HG02981 (cell line): ENCODE data around the gene UNC79.
"Not testable (repeated sequence)": the region's sequence is repeated elsewhere in the genome, so short reads cannot be mapped to it uniquely, and the experiment has no call there.

Experiments used
- ATAC-seq: cut with Tn5 transposase; IDR thresholded peaks from one replicate; pipeline ENCODE4 v1.9.1; 2021; ENCODE audit warnings: mild to moderate bottlenecking, moderate library complexity; ENCODE audit not compliant: unreplicated experiment

UNC79 gene

GRCh38 chr14:93493054-93493453 lies 62.3 kb downstream of the UNC79 start:
- no peak for ATAC-seq

DNA sequence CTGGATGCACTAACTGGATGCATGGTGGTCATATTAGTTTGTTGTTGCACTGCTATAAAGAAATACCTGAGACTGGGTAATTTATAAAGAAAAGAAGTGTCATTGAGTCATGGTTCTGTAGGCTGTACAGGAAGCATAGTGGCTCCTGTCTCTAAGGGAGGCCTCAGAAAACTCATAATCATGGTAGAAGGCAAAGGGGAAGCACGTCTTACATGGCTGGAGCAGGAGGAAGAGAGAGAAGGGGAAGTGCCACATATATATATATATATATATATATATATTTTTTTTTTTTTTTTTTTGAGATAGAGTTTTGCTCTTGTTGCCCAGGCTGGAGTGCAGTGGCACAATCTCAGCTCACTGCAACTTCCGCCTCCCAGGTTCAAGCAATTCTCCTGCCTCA lies 62.9 kb downstream of the UNC79 start:
- not testable (repeated sequence) for ATAC-seq

DNA sequence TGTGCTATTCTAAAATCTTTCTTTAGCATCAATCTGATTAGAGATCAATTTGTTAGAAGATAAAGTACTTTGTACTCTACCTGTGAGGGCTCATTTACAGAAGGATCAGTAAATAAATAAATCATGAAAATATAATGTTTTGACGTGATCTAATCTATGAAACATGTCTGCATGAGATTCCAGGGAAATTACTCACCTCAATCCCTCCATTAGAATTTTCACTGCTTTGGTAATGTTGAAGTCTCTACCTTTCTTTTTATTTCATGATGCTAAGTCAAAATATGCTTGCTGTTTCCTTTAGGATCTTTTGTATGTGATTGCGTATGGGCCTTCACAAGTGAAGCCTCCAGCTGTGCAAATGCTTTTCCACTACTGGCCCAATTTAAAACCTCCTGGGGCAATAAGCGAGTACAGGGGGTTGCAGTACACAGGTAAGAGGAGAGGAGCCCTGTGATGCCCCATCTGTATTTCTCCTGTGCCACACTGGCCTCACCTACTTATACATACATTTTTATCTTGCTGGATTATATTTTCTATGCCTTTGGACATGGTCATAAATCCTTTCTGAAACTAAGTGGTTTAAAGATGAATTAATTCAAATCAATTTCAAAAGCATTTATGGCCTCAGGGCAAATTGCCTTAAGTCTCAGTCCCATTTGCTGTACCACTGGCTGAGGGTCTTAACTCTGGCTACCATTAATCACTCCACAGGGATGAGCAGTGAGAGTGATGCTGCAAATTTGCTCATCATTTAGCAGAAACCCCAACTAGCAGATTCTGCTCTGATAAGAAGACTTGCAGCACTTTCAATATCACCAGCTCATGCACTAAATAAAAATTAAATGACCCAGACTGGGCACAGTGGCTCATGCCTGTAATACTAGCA lies 66.4 kb downstream of the UNC79 start:
- ATAC-seq = no peak

GRCh38 chr14:93510056-93510455 lies 79.3 kb downstream of the UNC79 start:
- ATAC-seq = no peak

DNA sequence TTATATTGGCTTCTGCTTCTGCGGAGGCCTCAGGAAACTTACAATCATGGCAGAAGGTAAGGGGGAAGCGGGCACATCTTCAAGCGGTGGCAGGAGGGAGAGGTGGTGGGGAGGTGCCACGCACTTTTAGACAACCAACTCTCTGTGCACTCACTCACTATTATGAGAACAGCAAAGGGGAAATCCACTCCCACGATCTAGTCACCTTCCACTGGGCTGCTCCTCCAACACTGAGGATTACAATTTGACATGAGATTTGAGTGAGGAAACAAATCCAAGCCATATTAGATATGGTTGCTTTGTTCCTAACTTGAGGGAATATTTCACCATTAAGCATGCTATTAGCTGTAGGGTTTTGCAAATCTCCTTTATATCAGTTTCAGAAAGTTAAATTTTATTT lies 80.3 kb downstream of the UNC79 start:
- ATAC-seq = no peak

DNA sequence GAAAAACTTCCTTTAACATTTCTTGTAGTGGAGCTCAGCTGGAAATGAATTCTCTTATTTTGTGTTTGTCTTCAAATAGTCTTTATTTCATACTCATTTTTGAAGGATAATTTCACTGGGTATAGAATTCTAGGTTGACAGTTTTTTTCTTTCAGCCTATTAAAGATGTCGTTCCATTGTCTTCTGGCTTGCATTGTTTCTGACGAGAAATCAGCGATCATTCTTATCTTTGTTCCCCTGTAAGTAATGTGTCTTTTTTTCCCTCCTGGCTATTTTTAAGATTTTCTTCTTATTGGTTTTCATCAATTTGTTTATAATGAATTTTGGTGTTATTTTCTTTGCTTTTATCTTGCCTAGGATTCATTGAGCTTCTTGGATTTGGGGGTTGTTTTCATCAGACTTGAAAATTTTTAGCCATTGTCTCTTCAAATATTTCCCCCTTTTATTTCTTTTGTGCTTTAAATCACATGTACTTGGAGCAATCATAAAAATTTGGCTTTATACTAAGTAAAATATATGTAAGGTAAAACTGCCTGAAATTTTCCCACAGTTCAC lies 89.4 kb downstream of the UNC79 start:
- ATAC-seq = no peak

DNA sequence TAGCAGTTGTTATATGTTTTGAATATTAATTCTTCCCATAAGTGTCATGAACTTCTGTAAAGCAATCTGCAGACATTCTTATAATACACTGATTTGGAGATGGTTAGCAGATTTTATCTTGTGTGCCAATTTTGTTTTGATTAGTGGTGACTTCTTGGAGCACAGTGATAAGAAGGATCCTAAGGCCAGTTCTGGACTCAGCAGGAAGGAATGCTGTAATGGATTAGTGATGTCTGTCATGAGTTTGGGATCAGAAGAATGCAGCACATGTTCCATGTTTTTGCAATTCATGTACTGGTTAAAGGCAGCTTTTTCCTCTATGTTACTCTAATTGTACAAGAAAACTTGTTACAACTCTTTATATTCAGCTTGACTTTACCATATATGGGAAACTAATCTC lies 91.5 kb downstream of the UNC79 start:
- no peak for ATAC-seq

- ATAC-seq = not testable (repeated sequence)
Measured at GRCh38 chr14:93525216-93525615, 94.5 kb downstream of the UNC79 start.

GRCh38 chr14:93525696-93526451 lies 95.1 kb downstream of the UNC79 start:
- no peak for ATAC-seq

DNA sequence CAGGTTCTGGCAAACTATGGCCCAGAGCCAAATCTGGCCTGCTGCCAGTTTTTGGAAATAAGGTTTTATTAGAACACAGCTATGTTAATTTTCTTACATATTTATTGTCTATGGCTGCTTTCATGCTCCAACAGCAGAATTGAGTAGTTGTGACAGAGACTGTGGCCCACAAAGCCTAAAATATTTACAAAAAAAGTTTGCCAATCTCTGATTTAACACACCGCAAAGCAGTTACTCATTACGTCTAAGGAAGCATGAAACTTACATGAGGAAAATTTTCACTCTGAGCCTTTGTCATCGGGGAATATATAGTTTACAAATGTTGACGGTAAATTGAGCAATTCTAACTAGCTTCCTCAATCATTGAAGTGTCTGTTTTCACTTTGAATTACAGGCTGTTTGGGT lies 96.5 kb downstream of the UNC79 start:
- no peak for ATAC-seq

GRCh38 chr14:93528884-93529558 lies 98.3 kb downstream of the UNC79 start:
- ATAC-seq = no peak

- ATAC-seq = no peak
Measured at GRCh38 chr14:93531644-93532043, 100.9 kb downstream of the UNC79 start.

DNA sequence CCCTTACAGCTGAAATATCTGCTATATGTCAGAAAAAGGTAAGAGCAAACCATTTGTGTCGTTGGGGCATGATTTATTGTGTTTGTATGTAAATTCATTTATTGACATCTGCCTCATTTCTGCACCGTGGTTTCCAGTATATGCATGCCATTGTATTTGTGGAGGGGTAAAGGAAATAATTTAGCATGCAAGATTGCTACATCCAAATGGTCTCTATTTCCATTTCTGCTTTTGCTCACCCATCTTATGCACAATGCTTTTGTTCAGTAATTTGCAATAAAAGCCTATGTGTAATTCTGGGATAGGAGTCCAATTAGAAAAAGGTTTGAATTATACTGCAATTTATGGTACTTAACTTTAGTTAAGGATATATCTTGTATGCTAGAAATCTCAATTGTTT lies 101.8 kb downstream of the UNC79 start:
- no peak for ATAC-seq

DNA sequence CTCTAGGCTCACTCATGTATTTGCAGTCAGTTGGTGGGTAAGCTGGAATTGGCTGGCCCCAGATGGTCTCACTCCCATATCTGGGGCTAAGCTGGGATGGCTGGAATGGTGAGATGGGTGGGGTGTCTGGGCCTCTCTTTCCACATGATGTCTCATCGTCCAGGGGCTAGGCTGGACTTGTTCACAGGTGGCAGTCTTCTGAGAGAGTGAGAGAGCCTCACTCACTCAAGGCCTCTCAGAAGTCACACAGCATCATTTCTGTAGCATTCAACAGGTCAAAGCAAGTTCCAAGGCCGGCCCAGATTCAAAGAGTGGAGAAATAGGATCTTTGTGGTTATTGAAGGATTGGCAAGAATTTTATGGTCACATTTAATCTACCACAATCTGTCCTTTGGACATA lies 102.7 kb downstream of the UNC79 start:
- peak; percentile 20 for ATAC-seq

GRCh38 chr14:93533842-93534241 lies 103.1 kb downstream of the UNC79 start:
- ATAC-seq = peak; percentile 75

DNA sequence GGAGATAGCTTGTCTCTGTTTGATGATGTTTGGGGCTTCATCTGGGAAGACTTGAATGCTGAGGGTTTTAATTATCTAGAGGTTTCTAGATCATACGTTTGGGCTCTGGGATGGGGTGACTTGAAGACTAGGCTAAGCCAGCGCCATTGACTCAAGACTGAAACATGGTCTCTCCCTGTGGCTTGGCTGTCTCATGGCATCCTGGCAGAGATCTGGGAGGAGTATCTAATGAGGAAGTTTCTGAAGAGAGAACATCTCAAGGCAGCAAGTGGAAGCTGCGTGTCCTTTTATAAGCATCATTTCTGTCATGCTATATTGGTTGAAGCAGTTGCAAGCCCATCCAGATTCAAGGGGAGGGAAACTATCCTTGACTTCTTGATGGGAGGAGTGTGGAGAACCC lies 104.8 kb downstream of the UNC79 start:
- no peak for ATAC-seq

DNA sequence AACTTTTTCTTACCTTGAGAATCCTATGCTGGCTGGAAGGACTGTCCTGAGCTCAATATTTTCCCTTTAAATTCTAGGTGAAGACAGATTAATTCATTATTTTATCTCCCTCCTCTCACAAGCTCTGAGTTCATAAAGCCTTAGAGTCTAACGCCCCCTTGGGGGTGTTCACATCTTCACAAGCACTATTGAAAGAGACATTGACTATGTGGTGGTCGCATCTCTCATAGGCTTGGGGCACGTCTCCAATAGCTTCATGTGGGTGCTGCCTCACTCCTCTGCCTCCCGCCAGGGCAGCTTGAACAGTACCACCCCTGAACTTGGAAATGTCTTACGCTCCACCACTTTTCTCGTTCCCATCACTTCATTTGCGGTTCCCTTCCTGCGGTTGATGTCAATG lies 106.2 kb downstream of the UNC79 start:
- no peak for ATAC-seq

- no peak for ATAC-seq
Measured at GRCh38 chr14:93537951-93538350, 107.2 kb downstream of the UNC79 start.

GRCh38 chr14:93538413-93538812 lies 107.7 kb downstream of the UNC79 start:
- no peak for ATAC-seq

GRCh38 chr14:93540235-93540634 lies 109.5 kb downstream of the UNC79 start:
- no peak for ATAC-seq

DNA sequence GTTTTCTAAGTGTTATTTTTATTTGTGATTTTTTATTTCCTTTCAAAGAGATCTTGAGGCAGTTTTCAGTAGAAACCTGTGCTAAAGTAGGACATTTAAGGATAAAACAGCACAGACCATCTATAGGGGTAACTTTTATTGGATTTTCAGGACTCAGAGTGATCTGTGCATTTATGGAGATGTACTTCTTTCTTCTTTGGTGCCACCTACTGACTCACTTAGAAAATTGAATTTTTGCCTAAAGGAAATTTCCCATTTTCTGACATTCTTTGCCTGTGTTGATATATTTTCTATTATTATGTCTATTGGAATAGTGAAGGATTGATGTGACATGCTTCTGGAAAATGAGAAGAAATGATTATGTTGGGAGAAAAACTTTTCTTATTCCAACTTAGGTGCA lies 113.0 kb downstream of the UNC79 start:
- ATAC-seq = no peak
